ENCODE measurements around the gene XRCC6. TPM values are rescaled to one million over a fixed set of nuclear protein-coding genes. Genes with fewer than 3 reads are reported as not detected.

XRCC6 gene
- total and polyA plus RNA-seq, 2 of the 13 experiments (the other 11 are each of a cell fraction or from before 2014, with no cell fraction given): 124 to 625 TPM

- TF ChIP-seq ZSCAN21 (CRISPR knock-in tag; IDR thresholded peaks at IDR 0.05; ENCODE audit: borderline replicate concordance) (peak; percentile 83), ZNF367 (CRISPR knock-in tag; IDR thresholded peaks at IDR 0.05; ENCODE audit: borderline replicate concordance) (no peak), SNAI1 (CRISPR knock-in tag; IDR thresholded peaks at IDR 0.05; ENCODE audit: borderline replicate concordance) (no peak), ZBTB20 (CRISPR knock-in tag; IDR thresholded peaks at IDR 0.05; ENCODE audit: borderline replicate concordance, low read depth) (peak; percentile 53; the same call in 1 of the 2 replicates), GMEB1 (CRISPR knock-in tag; IDR thresholded peaks at IDR 0.05; ENCODE audit: borderline replicate concordance) (peak; percentile 95), HINFP (CRISPR knock-in tag; IDR thresholded peaks at IDR 0.05; ENCODE audit: low read depth) (no peak), AHDC1 (CRISPR knock-in tag; IDR thresholded peaks at IDR 0.05; ENCODE audit: borderline replicate concordance) (no peak), ZNF546 (CRISPR knock-in tag; conservative IDR thresholded peaks at IDR 0.05) (peak; percentile 100), ZFP90 (CRISPR knock-in tag; IDR thresholded peaks at IDR 0.05; ENCODE audit: borderline replicate concordance) (peak; percentile 22; the same call in 1 of the 2 replicates), ATF7 (IDR thresholded peaks at IDR 0.05) (no peak), ATF7 (CRISPR knock-in tag; IDR thresholded peaks at IDR 0.05) (peak; percentile 52; the same call in 1 of the 2 replicates), RNF219 (CRISPR knock-in tag; IDR thresholded peaks at IDR 0.05) (no peak), ZNF678 (CRISPR knock-in tag; IDR thresholded peaks at IDR 0.05) (no peak), ZNF124 (CRISPR knock-in tag; IDR thresholded peaks at IDR 0.05) (no peak), XRCC5 (optimal IDR thresholded peaks at IDR 0.05; ENCODE audit: low read length) (peak; percentile 66)
Observed at GRCh38 chr22:41688365-41689211, 67.5 kb downstream of the XRCC6 start, which contains the start of gene SNU13 (continued).
